Hematopoietic multipotent progenitor cell treated with erythropoietin and hydrocortisone succinate and interleukin-3 and kit ligand, for 17 days (in vitro differentiated cells): ENCODE measurements around the gene COL19A1.

Source experiments
- DNase-seq: peaks from one replicate; pipeline ENCODE4 v3.0.0-alpha.2; 2015; ENCODE audit warnings: low spot score

The COL19A1 gene

DNA sequence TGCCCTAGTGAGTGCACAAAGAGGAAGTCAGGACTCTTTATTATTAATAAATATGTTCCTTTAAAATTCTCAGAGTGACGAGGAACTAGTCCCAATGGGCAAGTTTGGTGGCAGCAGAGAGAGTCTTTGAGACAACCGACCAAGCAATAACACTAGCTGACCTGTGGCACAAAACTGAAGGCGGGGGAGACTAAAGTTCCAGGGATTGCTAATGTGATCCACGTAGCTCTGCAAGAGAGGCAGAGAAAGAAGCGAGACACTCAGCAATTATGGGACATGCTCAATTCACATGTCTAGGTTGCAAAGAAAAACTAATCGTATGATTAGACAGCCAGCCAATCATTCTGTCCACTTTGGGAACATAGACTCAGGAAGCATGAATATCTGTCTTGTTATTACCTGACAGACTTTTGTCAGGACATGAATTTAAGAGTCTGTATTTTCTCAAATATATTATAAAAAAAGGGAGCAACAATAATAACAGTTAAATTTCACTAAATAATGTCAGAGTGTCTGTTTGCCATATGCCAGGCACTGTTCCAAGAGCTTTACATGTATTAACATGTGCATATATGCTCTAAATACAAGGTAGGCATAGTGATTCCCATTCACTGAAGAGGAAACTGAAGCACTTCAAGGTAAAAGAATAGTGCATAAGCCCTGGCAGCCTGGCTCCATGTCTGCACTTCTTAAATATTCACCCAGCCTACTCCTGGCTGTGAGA is 355.5 kb downstream of the COL19A1 start:
- no peak for DNase-seq

DNA sequence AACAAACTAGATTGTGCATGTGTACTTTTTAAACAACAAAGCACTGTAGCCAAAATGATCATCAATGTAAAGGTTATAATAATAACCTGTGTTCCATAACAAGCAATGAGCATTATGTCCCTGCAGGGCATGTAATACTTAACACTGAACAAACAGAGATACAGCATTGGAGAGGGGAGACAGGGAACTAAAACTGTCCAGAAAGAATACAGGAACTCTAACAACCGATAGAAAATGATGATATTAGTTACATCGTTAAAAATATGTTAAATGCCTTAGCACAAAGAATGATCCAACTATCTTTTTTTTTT is 356.0 kb downstream of the COL19A1 start:
- no peak for DNase-seq

DNA sequence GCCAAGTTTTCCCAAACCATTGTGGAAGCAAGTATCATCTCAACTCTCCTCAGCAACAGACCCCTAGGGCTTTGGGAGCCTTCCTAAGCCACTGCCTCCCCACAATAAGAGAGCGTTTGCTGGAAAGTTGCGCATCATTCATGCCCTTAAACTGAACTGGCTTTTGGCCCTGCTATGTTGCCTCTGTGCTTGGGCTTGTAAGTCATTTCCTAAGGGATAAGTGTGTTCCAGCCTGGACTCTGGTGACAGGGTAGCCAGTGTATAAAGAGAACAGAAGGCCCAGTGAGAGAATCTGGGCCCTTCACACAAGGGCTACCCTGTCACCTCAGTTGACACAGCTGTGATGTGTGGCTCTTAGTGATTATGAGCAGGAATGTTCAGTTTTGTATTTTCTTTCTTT is 358.7 kb downstream of the COL19A1 start:
- no peak for DNase-seq

DNA sequence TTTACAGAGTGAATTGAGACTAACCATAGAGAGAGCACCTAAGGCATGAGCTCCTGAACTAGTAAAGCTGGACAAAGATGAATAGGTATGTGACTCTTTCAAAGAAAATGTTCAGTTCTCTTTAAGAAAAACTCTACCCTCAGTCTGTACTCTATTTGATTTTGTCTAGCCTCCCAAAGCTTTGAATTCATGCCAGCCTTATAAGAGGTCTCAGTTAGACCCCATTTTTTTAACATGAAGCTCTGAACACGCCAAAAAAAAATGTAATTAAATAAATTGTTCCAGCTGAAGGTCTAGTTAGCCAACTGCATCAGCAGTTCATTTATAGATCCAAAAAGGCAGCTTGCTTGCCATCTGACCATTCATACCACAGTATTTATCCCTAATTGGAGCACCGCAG is 365.0 kb downstream of the COL19A1 start:
- DNase-seq = no peak

DNA sequence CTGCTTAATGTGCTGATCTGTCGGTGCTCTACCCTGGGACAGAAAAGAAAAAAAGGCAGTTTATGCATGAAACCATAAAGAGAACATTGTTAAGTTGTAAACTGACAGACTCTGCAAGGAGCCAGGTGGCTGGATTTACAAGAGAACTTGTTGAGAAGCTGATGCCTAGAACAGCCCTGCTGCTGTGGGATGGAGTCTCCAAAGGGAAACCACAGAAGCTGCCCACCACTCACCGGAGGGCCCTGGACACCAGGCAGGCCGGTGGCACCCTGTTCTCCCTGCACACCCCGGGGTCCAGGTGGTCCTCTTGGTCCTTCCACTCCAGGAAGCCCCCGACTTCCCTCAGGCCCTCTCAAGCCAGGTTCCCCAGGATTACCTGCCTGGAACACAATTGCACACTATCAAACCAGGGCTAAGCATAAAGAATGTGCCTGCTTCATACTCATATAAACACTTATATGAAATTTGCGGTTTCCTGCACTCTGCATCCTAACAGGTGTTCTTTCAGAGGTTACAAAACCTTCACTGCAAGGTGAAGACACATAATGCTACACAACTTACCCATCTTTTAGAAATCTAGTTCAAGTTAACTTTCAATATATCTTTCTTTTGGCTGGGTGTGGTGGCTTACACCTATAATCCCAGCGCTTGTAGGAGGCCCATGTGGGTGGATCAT is 368.3 kb downstream of the COL19A1 start:
- no peak for DNase-seq

DNA sequence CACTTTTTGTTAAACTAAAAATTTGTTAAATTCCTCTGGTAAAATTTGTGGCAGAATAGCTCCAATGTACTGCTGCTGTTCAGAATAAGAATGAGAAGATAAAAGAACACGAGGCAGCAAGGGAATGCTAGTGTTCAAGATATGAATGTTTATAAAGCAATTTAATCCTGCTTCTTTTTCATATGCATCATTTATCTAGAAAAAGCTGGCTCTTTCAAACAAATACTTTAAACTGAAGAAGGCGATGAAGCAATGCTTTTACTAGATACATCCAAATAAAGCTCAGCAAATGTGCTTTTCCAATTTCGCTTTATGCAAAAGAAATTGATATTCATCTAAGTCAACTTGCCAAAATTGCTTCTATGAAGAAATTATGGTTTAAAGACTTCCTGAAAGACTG is 370.0 kb downstream of the COL19A1 start:
- DNase-seq = no peak

DNA sequence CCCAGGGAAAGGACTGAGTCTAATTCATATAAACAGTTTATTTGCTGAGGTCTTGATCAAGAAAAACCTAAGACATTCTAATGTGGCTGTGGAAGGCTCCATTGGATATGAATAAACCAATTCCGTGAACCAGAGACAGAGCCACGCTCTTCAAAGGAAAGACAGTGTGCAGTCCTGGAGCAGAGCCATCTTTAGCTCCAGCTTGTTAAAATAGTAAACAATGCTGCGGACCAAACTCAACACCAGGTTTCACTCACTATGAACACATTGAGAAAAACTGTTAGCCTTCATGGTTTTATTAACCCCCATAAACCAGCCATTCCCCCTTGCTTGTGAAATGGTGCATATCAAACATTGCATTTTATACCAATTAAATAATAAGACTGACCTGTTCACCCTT is 374.7 kb downstream of the COL19A1 start:
- DNase-seq = no peak

DNA sequence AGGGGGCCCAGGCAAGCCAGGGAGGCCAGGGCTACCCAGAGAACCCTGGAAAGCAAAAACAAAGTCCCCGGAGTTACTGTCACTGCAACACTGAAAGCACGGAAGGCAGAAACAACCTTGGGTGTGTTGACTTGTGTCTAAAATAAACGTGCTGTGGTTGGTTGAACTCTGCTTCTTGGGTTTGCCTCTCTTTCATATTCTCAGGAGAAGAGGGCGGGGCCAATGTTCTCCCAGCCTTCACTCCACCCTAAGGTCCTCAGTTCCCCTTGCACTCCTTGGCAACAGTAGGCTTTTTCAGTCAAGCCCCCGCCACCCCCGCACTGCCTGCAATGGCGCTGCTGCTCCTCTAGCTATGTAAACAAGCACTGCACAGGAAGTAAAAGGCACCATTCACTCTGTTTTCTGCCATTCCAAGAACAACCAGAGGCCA is 375.6 kb downstream of the COL19A1 start:
- DNase-seq = no peak

DNA sequence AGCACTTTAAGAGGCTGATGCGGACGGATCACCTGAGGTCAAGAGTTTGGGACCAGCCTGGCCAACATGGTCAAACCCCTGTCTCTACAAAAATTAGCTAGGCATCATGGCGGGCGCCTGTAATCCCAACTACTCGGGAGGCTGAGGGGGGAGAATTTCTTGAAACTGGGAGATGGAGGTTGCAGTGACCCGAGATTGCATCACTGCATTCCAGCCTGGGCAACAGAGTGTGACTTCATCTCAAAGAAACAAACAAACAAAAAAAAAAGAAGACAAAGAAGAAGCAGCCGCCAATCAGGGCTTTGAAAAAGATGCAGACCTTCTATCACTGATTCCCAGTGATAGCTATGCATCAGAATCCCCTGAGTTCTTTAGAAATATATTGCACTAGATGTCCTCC is 379.8 kb downstream of the COL19A1 start:
- DNase-seq = no peak

DNA sequence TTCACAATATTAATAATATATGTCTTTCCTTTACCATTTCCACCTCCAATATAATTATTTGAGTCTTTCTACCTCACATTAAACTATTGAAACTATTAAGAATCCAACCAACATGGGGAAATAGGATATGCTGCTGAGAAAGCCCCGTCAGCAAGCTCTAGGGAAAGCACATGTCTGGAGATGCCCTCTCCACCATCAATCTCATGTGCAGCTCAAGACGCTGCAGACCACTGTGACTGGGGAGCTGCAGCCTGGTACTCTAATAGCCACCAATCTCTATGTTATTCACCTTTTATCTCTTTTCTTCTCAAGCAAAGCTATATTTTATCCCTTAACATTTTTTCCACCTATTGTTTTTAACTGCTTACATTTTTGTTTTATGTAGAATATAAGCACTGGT is 386.2 kb downstream of the COL19A1 start:
- DNase-seq = no peak

DNA sequence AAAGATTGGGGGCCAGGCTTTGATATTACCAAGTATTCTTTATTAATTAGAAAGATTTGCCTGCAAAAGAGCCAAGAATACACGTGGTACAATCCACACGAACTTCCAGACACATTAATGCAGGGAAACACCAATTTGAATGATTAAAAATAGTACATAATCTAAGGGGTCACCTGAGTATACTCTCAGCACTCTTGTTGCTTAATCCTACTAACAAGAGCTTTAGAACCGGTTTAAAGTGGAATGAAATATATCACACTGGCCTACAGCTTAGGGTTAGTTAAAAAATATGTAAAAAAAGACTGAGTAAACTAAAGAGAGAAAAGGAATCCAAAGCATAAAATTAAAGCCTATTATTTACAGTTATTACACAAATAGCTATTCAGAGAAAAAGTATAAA is 387.6 kb downstream of the COL19A1 start:
- DNase-seq = no peak

DNA sequence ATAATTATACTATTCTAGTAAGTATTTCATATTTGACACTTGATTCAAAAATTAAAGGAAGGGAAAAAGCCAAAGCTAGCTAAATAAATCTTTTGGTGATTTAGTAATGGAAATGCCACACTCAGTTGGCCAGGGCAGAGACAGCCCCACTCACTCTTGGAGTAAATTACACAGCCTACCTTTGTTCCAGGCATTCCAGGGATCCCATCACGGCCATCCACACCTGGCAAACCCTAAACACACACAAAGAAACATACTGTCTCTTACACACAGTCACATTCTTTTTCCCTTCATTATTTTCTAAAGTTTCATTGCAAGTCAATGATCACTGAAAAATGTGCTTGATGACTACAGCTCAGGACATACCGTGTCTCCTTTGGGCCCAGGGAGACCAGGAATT is 388.4 kb downstream of the COL19A1 start:
- no peak for DNase-seq

DNA sequence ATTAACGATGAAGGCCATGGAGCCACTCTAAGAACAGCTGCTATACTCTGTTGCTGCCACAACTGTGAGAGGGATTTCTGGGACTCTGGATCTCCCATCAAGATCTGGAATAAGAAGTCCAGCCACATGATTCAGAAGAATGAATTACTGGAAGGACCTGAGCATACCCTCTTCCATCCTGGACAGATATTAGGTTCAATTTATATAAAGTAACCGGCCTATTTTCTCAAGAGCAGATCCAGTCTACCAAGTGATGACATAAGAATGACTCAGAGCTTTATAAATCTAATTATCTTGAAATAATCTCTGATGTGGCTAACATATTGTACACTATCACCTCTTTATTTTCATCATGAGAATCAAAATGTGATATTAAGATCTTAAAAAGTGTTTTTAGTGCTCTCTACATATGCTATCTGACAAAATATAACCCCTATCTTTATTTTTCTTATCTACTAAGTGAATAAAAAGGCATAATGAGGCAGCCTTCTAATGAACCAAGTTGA is 391.5 kb downstream of the COL19A1 start:
- no peak for DNase-seq

DNA sequence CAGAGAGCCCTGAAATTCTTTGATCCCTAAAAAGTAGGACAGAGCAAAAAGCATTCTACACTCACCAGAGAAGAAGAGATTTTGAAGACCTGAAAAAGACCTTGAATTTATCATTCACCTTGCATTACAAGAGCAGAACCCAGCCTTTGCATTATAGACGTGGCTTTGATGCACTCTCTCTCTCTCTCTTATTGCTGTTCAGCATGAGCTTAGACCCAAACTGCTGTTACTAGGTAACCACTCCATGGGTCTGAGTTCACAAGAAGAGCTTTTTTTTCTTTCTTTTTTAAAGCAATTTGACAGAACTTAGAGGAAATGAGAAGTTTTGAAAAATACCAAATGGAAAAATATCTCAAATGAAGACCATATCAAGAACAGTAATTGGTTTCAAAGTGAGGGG is 392.1 kb downstream of the COL19A1 start:
- DNase-seq = no peak
